Endothelial cell of umbilical vein (primary cell): ENCODE results near the gene TLR9. TPM values are rescaled to one million over a fixed set of nuclear protein-coding genes. Genes with fewer than 3 reads are reported as not detected.

ENCODE experiments used
- BruUV-seq: library from RNA; stranded (reverse); fragments of 400-500 nt; replicated peaks from 2 replicates; lab custom pipeline; 2021; lab: Mats Ljungman, UMichigan
- CTCF ChIA-PET: fragments of 300-600, 350-600 bp; sonication (Branson Sonifier 250); formaldehyde crosslinking; loops from one replicate; lab custom pipeline; 2021; ENCODE audit warnings: antibody characterized with exemption, inconsistent platforms; lab: Charles Lee
- POLR2A ChIA-PET: fragments of 300-600, 350-600 bp; sonication (Branson Sonifier 250); formaldehyde crosslinking; loops from one replicate; lab custom pipeline; 2021; ENCODE audit warnings: antibody characterized with exemption, inconsistent platforms; lab: Charles Lee
- DNase-seq: peaks from one replicate; pipeline ENCODE4 v3.0.0-alpha.2; 2011; ENCODE audit warnings: low read depth, low spot score
- FAIRE-seq: peaks from 2 replicates; lab custom pipeline; 2011; peaks lifted over from hg19 to GRCh38; lab: Jason Lieb, UNC
- H2AFZ ChIP-seq: 2 replicates; pipeline ENCODE4 v1.6.0; 2012; ENCODE audit warnings: low read depth, low read length, control low read depth, inconsistent platforms
- H3K27ac ChIP-seq: 2 replicates; pipeline ENCODE4 v1.5.1; 2011; ENCODE audit warnings: low read depth, mild to moderate bottlenecking, control low read depth, low read length, moderate library complexity; ENCODE audit not compliant: insufficient read depth
- H3K27me3 ChIP-seq, 2 experiments: 2 replicates each; pipeline versions ENCODE4 v1.6.0 to v1.6.1; 2011; ENCODE audit warnings: low read length in 2 of 2, mixed read lengths in 1 of 2; ENCODE audit not compliant: control insufficient read depth in 2 of 2, insufficient read depth in 2 of 2
- H3K36me3 ChIP-seq, 2 experiments: 2 replicates in 1 of 2; 3 replicates in 1 of 2; pipeline ENCODE4 v1.5.1; 2011; ENCODE audit warnings: low read length in 2 of 2, mild to moderate bottlenecking in 1 of 2, moderate library complexity in 1 of 2; ENCODE audit not compliant: control insufficient read depth in 2 of 2, insufficient read depth in 2 of 2; ENCODE audit errors: extremely low read depth in 1 of 2
- H3K4me1 ChIP-seq: 3 replicates; pipeline ENCODE4 v1.5.1; 2011; ENCODE audit warnings: mild to moderate bottlenecking, low read length; ENCODE audit not compliant: control insufficient read depth, insufficient read depth; ENCODE audit errors: extremely low read depth
- H3K4me2 ChIP-seq: 2 replicates; pipeline ENCODE4 v1.6.1; 2011; ENCODE audit warnings: low read length, control low read depth, mixed read lengths; ENCODE audit not compliant: insufficient read depth
- H3K4me3 ChIP-seq, 3 experiments: fragments of 200-600 bp in 1 of 3; sonication (generic), shearing (Covaris generic) in 1 of 3; replicated peaks in 1 of 3; 2 replicates each; pipeline ENCODE4 v1.5.1; 2011 to 2016; ENCODE audit warnings: control low read depth in 3 of 3, low read length in 3 of 3, mild to moderate bottlenecking in 2 of 3, inconsistent platforms in 1 of 3, low read depth in 1 of 3, moderate library complexity in 1 of 3; ENCODE audit not compliant: insufficient read depth in 1 of 3
- H3K79me2 ChIP-seq: 2 replicates; pipeline ENCODE4 v1.6.0; 2012; ENCODE audit warnings: low read length, inconsistent platforms; ENCODE audit not compliant: control insufficient read depth, insufficient read depth
- H3K9ac ChIP-seq: replicated peaks from 2 replicates; pipeline ENCODE3; 2011; ENCODE audit warnings: low read length, control low read depth; ENCODE audit not compliant: insufficient read depth; ENCODE audit errors: extremely low read depth
- H3K9me1 ChIP-seq: replicated peaks from 3 replicates; pipeline ENCODE4 v1.6.0; 2011; ENCODE audit warnings: mild to moderate bottlenecking, low read length; ENCODE audit not compliant: control insufficient read depth, insufficient read depth; ENCODE audit errors: extremely low read depth
- H3K9me3 ChIP-seq: replicated peaks from 2 replicates; pipeline ENCODE4 v1.5.1; 2012; ENCODE audit warnings: low read length, inconsistent platforms; ENCODE audit not compliant: control insufficient read depth, insufficient read depth
- H4K20me1 ChIP-seq: replicated peaks from 2 replicates; pipeline ENCODE3; 2011; ENCODE audit warnings: mild to moderate bottlenecking, low read length; ENCODE audit not compliant: control insufficient read depth, insufficient read depth; ENCODE audit errors: extremely low read depth
- CTCF ChIP-seq, 2 donors: IDR thresholded peaks; 1 replicate in 1 of 2; 2 replicates in 1 of 2; pipeline ENCODE4 v1.5.1; 2011; ENCODE audit warnings: low read length in 2 of 2, mild to moderate bottlenecking in 2 of 2, moderate library complexity in 2 of 2, control low read depth in 1 of 2, inconsistent platforms in 1 of 2, low read depth in 1 of 2; ENCODE audit not compliant: insufficient read depth in 1 of 2; ENCODE audit errors: extremely low read depth in 1 of 2
- EZH2 ChIP-seq: IDR thresholded peaks from 2 replicates; pipeline ENCODE4 v1.6.1; 2012; ENCODE audit warnings: borderline replicate concordance, low read depth, mild to moderate bottlenecking, moderate library complexity, low read length, inconsistent platforms; ENCODE audit not compliant: severe bottlenecking
- FOS ChIP-seq: IDR thresholded peaks from 2 replicates; pipeline ENCODE4 v1.6.1; 2011; ENCODE audit warnings: mild to moderate bottlenecking, low read length, moderate library complexity, borderline replicate concordance; ENCODE audit not compliant: insufficient read depth
- GATA2 ChIP-seq: IDR thresholded peaks from 2 replicates; pipeline ENCODE4 v1.7.0; 2011; ENCODE audit warnings: low read depth, mild to moderate bottlenecking, moderate library complexity, mixed read lengths, low read length; ENCODE audit not compliant: insufficient read length, insufficient read depth
- JUN ChIP-seq: IDR thresholded peaks from 2 replicates; pipeline ENCODE4 v1.6.1; 2011; ENCODE audit warnings: borderline replicate concordance, low read depth; ENCODE audit not compliant: insufficient read length, insufficient read depth
- MAX ChIP-seq: IDR thresholded peaks from 2 replicates; pipeline ENCODE4 v1.6.1; 2011; ENCODE audit not compliant: insufficient read depth, insufficient read length
- MYC ChIP-seq: IDR thresholded peaks from one replicate; pipeline ENCODE4 v1.6.1; 2011; ENCODE audit warnings: mild to moderate bottlenecking, low read depth, low read length
- POLR2A ChIP-seq: IDR thresholded peaks from 2 replicates; pipeline ENCODE4 v1.6.1; 2012; ENCODE audit warnings: low read depth, mild to moderate bottlenecking, control low read depth, low read length
- POLR2AphosphoS5 ChIP-seq: IDR thresholded peaks from 2 replicates; pipeline ENCODE4 v1.6.1; 2012; ENCODE audit warnings: low read depth, mild to moderate bottlenecking, control low read depth, low read length, moderate library complexity; ENCODE audit not compliant: insufficient read depth
- dilution Hi-C: fragments of 300-500 bp; cut with MboI; formaldehyde crosslinking; loops from one replicate; pipeline ENCODE4 v1.15.0; 2019; ENCODE audit warnings: low sequenced_read_pairs; ENCODE audit not compliant: extremely low pct_ligation_motif_present
- intact Hi-C: fragments of 100-400 bp; cut with micrococcal nuclease; formaldehyde crosslinking; loops from one replicate; pipeline ENCODE4 v1.10.0; 2022
- polyA plus RNA-seq, 4 experiments: library from polyadenylated mRNA; depleted of rRNA in 3 of 4; stranded (reverse) in 3 of 4; unstranded in 1 of 4; fragments of >200 nt; gene quantifications; 2 replicates each; pipeline versions ENCODE4 v1.2.1 to v1.2.3, GENCODE V29; 2011 to 2012; ENCODE audit warnings: missing spikeins in 1 of 4
- total RNA-seq: library from RNA; stranded (reverse); gene quantifications from 2 replicates; pipeline ENCODE4 v1.2.3, GENCODE V29; 2021

The TLR9 gene
- total and polyA plus RNA-seq, 2 donors (not counting 3 experiments of a cell fraction or from before 2014, with no cell fraction given), result not detected

DNA sequence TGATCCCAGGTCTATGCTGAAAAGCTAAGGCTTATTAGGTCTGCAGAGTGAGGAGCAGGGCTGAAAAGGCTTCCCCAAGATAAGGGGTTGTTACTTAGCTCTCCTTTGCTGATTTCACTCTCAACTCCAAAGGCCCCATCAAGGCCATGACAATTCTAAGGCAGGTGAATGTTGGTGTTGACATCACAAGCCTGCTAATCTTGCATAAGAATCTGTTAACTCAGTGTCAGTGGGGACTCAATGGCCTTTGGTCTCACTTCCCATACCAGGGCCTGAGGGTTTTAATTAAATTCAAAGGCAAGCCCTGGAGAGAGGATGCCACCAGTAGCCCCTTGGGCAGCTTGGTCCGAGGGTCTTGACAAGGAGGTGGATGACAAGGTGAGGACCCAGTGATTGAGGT, 36.9 kb downstream of the TLR9 start:
- DNase-seq (no peak), FAIRE-seq (no peak)
- Histone ChIP-seq H3K4me3 (no peak overlapping the region), H3K4me1 (no peaks in the 10 kb centered on the region), H3K79me2 (no peaks in the 10 kb centered on the region), H3K9me3 (no peaks in the 10 kb centered on the region), H4K20me1 (no peaks in the 10 kb centered on the region), H3K9me1 (no peaks in the 10 kb centered on the region), H3K36me3 (no peaks in the 10 kb centered on the region), H2AFZ (no peak overlapping the region), H3K27ac (no peak overlapping the region), H3K4me2 (no peak overlapping the region), H3K9ac (no peak overlapping the region), H3K27me3 (no peaks in the 10 kb centered on the region)
- CTCF ChIA-PET, result interaction anchor here (1.1 to 1.6 kb wide), 3 partner anchors 9 to 32 kb away, joined by 3 to 6 read pairs (median 3); no protein-coding TSS in a partner anchor
- dilution Hi-C loops, result no loop called here
- intact Hi-C loops, result no loop called here
- BruUV-seq, result no TSS peak
- POLR2A ChIA-PET, result no interaction called here
- TF ChIP-seq CTCF (IDR thresholded peaks at IDR 0.05; ENCODE audit: extremely low read depth in 1 of 2, insufficient read depth in 1 of 2, low read depth in 1 of 2, low read length in 2 of 2), result no peak
- no peak for TF ChIP-seq FOS
- TF ChIP-seq JUN, result no peak
- TF ChIP-seq MYC, result no peak
- no peak for TF ChIP-seq POLR2A
- no peak for TF ChIP-seq GATA2
- TF ChIP-seq MAX, result no peak
- TF ChIP-seq EZH2, result no peak
- TF ChIP-seq POLR2AphosphoS5, result no peak
